ENCODE results near the gene AFAP1L2.

The AFAP1L2 gene

DNA sequence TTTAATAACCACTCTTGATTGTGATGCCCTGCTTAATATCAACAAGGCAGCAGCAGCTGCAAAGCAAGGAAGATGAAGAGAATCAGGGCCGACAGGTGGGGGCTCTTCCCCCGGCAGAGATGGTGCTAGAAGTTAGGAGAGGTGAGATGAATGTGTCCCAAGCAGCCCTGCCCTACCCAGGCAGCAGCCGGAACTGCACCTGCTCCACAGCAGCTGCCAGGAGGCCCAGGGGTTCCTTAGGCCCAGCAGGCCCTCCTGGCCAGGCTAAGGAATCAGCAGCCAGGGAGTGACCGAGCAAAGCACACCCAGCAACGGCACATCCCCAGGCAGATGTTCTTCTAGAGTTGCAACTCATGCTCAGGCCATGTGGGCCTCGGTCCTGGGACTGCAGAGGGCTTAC, 17.9 kb downstream of the AFAP1L2 start:
- no peak for DNase-seq

DNA sequence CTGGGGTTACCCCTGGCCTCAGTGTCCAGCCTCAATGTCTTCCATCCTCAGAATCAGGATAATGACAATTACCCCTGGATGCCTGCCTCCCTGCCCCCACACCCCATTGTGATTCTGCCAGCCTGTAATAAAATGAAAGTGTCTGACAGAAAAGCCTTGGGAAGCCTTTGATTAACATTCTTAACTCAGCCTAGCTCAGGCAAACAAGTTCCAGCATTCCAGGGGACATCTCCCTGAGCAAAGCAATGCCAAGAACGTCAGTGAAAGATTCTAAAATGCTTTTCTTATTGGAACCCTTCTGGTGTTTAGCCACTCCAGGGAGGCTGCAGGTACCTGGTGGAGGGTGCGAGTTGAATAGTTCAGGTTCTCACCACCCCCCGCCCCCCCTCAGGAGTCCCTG, 18.7 kb downstream of the AFAP1L2 start:
- DNase-seq: no peak

DNA sequence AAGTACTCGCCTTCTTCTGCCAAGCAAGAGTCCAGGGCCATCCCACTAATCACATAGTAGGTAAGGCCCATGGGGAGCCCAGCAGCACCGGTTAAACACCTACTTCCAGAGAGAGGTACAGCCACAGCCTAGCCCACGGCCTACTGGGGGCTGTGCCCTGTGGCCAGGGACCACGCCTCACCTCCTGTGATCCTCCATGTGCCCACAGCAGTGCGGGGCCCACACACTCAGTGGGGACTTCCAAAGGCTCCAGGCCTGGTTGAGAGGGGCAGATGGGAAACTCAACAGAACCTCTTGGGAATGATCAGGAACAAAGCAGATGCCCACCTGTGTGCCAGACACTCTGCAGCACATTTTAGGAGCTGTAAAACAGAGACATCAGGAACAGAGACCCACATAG, 19.7 kb downstream of the AFAP1L2 start:
- no peak for DNase-seq

DNA sequence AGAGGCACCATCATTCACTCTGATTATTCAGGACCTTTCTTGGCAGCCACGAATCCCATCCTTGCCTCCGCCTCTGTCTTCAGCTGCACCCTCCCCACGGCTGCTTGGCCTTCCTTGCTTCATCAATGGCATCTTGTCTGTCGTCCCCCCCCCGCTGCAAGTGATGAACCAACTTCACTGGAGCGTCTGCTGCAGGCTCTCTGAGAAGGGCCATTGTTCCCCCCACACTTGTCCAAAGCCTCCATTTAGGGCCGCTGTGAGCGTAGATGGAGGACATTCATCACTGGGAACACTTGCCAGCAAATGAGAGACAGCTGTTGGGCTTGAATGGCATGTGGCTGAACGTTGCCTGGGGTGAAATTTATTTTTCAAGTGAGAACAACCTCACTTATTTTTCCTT, 20.1 kb downstream of the AFAP1L2 start:
- no peak for DNase-seq

DNA sequence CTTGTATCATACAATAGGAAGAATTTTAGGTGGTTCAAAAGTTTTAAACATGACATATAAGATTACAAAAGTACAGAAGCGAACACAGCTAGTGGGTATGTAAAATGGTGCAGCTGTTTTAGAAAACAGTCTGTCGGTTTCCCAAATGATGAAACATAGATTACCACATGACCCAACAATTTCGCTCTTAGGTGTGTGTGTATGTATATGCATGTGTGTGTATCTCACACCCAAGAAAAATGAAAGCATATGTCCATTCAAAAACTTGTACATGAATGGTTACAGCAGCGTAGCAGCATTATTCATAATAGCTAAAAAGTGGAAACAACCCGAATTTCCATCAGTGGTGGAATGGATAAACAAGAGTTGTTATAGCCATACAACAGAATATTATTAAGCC, 23.5 kb downstream of the AFAP1L2 start:
- no peak for DNase-seq

DNA sequence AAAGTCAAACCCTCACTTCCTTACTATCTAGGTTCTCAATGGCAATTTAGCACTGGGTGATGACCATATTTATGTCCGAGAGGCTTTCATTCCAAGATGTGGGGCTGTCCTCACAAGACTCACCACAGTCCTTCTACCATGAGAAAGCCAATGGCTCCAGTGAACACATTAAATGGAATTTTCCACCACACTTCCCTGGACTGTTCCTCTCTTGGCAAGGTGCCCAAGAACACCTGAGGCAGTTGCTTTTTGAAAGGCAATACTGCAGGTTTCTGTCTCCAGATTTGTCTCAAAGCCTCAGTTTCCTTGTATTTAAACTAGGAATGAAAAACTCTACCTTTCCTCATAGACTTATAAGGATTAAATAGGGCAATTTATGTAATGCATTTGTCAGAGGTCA, 24.2 kb downstream of the AFAP1L2 start:
- no peak for DNase-seq

DNA sequence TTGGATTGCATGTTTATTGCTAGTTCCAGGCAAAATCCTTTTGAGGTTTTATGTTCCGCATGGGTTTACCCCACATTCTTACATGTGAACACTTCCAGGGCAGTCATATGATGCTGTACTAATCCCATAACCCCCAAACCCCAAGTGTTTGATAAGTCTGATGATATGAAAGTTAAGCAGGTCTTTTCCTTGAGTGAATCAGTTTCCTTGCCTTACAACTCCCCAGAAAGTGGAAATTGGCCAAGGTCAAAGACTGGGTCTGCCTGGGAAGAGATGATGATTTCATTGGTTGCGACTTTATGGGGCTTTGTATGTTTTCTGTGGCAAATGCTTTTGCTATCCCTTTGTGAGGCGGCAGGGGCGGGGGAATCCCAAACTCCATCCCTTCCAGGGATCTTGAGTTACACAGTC, 24.7 kb downstream of the AFAP1L2 start:
- no peak for DNase-seq

DNA sequence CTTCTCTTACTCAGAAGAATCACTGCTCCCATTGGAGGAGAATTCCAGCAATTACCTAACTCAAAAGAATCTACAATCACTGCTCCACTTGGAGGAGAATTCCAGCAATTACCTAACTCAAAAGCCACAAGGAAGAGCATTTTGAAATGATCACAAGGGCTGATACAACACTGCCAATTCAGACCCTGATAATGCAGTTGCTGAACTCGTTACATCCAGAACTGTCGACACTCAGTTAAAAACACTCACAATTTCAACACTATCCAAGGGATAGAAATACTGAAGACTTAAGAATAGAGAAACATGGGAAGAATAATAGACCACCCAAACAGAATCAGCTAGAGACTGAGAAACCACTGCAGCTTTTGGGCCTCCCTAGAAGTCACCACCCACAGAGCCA, 27.8 kb downstream of the AFAP1L2 start:
- DNase-seq: no peak

DNA sequence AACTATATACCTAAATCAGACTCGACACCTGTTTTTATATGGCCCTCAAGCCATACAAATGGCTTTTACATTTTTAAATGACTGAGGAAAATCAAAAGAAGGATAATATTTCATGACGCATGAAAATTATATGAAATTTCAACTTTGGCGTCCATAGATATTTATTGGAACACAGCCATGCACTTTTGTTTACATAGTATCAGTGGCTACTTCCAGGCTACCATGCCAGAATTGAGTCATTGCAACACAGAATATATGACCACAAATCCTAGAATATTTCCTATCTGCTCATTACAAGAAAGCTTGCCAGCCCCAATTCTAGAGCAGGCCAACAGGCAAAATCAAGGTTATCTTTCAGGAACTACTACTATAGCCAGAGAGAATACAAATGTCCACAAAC, 29.3 kb downstream of the AFAP1L2 start:
- no peak for DNase-seq

DNA sequence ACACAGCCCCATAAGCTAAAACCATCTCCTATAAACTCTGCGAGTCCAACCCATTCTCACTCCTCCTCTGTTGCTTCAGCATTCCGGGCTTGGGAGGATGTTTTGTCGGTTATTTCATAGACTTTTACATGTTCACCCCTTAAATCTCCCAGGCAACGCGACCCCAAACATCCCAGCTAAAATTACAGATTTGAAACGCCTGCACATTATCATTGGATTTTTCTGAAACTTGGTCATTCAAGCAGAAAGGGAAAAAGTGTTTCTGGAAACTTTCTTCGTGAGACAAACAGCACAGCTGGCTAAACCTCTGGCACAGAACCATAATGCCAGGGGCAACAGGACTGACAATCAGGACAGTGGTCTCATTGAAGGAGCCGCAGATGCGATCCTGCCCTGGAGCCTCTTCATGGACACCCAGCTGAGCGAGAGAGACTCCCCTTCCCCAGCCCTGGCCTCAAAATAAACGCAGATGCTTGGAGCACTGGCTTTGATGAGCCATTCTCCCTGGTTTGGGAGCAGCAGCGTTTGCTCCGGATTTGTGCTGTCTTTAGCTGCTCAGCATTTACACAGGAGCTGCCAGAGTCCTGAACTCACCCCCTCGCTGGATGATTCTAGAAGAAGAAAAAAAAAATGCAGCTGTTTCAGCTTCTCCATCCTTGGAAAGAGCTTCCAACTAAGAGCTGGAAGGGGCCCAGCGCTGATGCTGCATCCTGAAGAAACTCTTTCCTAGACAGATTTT, 30.1 kb downstream of the AFAP1L2 start:
- DNase-seq: no peak

DNA sequence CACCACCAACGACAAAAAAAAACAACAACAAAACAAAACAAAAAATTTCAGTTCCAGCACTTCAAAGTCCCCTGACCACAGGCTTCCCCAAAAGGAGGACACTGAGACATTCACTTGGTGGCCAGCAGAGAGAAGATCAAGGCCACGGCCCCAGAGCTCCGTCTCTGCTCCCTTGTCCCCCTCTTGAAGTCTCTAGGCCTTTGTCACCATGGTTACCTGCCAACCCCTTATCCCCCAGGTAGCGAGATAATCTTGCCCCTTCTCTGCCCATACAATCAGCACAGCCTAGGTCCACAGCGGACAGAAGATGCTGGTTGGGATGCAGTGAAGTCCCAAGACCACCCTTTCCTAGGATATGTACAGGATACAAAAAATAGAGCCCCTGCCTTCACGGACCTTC, 30.7 kb downstream of the AFAP1L2 start:
- DNase-seq: no peak

DNA sequence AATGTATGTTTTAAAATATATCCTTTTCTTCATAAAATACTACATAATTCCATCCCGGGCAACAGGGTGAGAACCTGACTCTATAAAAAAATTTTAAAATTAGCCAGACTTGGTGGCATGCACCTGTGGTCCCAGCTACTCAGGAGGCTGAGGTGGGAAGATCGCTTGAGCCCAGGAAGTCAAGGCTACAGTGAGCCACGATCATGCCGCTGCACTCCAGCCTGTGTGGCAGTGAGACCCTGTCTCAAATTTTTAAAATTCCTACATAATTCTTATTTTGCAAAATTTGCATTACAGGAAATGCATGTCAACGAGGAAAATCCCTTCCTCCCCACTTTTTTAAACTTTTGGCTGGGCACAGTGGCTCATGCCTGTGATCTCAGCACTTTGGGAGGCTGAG, 31.3 kb downstream of the AFAP1L2 start:
- DNase-seq: no peak

DNA sequence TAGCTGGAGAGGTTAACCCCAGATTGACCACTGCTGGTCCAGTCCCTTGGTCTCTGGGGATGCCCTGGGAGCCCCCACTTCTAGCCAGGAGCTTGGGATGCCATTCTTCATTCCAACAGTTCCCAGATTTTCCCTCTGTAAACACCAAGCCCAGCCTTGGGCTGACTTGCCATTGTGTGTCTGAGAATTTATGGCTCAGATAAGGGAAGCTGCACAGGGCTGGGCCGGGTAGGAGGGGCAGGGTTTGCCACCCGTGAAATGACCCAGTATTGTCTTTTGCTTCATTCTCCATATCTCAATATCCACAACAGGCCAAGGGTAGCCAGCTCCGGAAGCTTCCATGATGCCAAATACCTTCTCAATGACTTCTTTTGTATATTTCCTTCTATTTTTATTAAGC, 32.1 kb downstream of the AFAP1L2 start:
- no peak for DNase-seq

DNA sequence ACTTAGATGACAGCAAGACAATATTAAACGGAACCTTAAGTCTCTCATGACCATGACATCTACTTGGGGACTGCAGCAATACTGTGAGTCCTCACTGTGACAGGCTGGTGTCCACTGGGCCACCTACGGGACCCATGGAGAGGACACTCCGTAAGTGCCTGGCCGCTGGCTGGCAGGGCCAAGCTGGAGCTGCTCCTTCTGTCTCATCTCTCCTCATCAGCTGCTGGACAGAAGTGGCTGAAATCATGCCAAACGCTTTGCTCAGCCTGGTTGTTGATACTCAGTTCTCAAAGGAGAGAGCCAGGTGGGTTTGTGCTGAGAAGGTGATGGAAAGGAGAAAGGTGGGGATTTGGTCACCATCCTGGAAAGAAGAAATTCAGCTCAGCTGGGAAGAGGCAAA, 33.3 kb downstream of the AFAP1L2 start:
- no peak for DNase-seq

DNA sequence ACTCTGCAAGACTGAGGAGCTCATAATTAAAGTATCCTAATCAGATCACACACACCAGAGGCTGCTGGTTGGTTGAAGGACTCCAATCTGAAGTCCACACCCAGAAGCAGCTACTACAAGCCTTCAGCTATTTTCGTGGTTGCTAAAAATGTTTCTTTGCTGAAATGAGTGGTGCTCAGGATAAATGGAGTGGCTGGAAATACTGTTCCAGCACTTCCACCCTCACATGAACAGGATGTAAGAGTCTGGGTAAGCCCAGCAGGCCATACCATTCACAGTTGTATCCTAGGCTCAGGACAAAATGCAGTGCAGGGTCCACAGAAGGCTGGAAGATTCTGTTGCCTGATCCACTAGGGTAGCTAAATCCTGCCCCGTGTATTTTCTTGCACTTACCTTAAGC, 34.1 kb downstream of the AFAP1L2 start:
- DNase-seq: no peak

DNA sequence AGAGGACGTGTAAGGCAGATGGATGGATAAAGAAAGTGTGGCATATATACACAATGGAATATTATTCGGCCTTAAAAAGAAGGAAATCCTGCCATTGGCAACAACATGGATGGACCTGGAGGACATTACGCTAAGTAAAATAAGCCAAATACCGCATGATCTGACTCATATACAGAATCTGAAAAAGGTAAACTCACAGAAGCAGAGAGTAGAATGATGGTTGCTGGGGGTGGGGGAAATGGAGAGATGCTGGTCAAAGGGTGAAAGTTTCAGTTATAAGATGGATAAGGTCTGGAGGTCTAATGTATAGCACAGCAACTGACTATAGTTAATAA, 36.3 kb downstream of the AFAP1L2 start:
- no peak for DNase-seq

DNA sequence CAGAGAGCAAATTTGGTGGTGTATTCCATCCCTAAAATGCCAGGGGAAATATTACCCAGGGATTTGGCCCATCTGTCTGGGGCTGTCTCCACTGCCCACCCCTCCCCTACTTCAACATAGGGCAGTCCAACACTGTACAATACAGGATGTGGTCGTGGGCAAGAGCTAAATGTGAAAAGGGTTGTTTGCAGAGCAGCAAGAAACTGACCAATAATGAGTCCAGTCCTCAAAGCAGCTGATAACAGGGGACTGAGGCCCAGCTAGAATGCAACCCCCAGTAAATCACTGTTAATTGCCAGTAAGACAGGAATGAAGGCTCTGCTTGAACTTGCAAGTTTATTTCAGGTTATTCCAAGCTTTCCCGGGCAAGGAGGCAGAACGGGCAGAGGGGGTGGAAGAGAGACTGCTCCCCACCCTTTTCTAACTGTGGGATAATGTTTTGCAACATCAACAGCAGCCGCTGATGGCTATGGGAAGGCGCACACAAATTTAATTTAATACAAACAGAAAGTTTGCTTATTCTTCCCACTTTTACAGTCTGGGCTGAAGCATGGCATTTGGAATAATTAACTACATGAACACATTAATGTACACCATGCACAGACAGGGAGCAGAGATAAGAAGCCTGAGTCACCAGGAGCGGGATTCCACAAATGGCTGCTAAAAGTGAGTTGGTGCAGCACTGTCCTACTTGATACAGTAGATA, 36.8 kb downstream of the AFAP1L2 start:
- no peak for DNase-seq

DNA sequence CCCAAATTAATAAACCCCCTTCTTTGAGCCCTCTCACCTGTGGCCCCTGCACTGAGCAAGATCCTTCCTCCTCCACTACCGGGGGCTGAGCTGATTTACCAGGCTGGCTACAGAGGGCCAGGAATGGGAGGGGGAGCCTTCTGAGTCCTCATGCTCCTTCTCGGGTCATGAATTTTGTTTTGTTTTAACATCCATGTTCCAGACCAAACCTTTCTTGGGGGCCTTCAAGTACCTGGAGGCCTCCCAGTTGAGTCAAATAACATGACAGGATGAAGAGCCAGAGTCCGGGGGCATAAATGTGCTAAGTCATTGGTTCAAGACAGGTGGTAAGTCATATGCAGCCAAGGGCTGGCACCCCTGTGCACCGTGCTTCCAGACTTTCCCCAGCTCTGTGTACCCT, 39.6 kb downstream of the AFAP1L2 start:
- DNase-seq: no peak

DNA sequence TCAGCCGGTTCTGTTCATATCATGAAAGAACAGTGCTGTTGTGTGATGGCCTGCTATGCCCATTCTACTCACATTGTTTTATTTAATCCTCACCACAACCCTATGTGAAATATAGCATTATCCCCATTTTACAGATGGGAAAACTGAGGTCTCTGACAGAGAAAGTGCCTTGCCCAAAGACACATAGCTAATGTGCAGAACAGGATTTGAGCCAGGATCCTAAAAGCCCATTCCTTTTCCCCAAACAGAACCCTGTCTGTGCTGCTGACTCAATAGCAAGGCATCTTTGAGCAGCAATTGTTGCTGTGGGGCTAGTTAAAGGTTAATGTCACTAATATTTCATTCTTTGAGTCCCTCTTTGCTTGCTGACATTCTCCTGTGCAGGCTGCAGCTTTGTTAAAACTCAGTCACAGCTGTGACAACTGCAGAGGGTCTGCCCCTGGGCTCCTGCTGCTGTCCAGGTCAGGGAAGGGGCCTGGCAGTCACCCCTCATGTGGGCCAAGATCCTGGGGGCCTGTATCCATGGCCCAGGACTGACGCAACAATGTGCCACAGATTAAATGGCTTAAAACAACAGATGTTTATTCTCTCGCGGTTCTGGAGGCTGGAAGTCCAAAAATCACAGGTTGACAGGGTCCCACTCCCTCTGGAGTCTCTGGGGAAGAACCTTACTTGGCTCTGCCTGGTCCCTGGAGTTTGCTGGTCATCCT, 40.4 kb downstream of the AFAP1L2 start:
- DNase-seq: no peak

DNA sequence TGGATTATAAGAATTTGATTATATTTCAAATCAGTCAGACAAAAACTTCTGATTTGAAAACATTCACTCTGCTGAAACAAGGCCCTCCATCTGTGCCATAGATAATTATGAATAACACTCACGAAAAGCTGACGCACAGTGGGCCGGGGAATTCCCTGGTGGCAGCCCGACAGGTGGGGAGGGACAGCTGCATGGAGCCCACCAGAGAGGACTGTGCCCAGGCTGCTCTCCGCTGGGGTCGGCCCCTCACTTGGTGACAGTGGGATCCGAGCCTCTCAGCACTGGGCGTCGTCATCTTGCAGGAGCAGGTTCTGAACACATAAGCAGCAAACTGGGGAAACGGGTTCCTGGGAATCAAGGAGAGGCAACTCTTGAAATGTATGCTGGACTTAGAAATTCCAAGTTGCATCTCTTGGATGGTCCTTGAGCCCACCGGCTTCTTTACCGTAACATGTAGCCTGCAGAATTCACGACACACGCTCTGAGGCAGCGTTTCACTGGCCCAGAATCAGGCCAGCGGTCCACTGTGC, 41.4 kb downstream of the AFAP1L2 start:
- no peak for DNase-seq

DNA sequence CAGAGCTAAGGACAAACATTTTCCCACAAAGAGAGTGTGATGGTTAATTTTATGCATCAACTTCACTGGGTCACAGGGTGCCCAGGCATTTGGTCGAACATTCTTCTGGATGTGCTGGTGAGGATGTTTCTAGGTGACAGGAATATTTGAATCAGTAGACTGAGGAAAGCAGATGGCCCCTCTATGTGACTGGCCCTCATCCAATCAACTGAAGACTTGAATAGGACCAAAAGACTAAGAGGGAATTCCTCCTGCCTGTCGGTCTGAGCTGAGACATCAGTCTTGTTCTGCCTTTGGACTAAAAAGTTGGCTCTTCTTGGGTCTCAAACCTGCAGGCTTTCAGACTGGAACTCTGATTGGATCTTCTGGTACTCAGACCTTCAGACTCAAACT, 44.4 kb downstream of the AFAP1L2 start:
- DNase-seq: no peak

DNA sequence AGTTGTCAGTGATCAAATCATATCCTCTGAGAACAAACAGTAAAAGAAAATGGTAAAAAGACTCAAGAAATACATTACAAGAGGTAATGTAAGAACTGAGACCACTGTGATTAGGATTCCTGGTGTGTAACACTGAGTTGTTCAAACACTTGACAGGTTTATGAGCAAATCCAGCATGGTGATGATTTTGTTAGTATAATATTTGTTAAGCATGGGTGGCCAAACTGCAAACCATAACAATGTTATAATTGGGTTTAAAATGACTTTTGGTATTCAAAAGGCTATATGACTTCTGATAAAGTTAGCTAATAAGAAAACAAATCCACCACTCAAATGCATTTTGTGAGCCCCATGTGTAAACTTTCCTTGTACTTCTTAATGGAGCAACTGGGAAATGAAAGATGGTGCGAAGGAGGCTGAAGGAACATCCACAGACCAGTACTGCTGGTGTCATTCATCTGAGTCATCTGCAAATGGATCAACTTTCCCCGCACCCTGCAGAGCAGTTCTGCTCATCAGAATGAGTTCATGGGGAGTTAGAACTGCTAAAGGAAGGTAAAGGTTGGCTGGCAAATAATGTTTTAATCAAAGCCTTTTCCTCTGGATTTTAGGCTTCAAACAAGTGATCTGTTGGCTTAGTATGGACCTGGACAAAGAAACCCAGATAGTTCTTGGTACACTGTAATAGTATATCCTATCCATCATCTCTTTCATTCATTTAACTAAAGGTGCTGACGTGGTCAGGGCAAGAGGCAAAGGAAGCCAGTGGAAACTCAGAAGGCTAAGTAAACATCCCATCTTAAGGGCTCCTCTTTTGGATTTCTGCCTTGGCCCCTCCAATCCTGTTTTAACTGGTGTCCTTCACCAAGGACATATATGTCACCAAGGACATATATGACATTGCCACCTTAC, 45.0 kb downstream of the AFAP1L2 start:
- no peak for DNase-seq

DNA sequence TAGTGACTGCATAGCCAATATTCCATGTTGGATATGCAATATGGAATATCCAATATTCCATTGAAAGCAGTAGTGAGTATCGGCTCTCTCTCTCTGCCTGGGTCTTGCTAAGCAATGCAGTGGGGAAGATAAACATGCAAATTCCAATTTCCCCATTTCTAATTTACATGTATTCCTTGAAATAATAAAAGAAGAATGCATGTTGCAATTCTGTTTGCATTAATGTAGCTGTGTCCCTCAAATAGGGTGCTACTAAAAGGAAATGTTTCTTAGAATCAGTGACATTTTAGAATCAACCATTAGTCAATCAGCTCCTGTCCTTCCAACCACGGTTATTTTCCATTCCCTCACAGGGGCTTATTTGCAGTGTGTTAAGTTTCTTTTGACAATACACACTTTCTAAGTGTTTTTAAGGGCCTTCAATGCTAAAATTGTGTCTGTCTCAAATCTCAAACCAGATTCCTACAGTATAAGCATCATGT, 46.7 kb downstream of the AFAP1L2 start:
- no peak for DNase-seq

Data from activated naive CD4-positive, alpha-beta T cell (primary cell).